Measurements from ENCODE around the gene ZNF649. TPM values are rescaled to one million over a fixed set of nuclear protein-coding genes. Genes with fewer than 3 reads are reported as not detected.

Gene ZNF649
- total and polyA plus RNA-seq, 2 of the 13 experiments (the other 11 are each of a cell fraction or from before 2014, with no cell fraction given) = 3.0 to 13.4 TPM

DNA sequence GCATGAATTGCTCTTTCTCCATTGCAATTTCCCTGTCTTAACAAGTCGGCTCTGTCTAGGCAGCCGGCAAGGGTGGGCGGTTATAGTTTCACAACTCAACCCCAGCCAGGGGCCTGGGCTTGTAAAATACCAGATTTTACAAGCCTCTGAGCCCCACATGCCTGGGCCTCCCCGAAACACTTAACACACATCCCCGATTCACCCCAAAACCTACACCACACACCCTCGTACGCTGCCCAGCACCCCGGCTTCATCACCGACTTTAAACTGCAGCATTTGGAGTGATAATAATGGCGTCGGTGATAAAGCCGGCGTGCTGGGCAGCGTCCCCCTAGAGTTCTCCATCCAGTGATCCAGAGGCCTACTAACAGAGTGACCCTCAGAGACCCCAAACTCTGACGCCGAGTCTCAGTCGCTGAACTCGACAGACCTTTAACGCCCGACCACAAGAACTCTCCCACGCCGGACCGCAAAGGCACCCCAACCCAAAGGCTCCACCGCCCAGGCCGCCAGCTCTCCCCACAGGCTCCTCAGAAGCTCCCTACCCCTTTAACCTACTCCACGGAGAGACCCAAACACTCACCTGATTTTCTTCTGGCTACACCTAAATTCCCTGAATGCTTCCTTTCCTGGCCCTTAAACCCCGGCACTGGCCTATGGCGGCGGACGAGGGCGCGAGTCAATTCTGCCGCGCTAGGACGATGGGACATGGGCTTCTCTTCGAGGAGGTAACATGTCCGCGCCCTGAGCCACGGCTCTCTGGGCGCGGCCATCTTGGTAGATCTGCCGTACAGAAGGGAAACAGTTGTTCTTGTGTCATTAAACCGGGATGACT, at the start of gene ZNF649 (continued):
- TF ChIP-seq, protein P1, sequence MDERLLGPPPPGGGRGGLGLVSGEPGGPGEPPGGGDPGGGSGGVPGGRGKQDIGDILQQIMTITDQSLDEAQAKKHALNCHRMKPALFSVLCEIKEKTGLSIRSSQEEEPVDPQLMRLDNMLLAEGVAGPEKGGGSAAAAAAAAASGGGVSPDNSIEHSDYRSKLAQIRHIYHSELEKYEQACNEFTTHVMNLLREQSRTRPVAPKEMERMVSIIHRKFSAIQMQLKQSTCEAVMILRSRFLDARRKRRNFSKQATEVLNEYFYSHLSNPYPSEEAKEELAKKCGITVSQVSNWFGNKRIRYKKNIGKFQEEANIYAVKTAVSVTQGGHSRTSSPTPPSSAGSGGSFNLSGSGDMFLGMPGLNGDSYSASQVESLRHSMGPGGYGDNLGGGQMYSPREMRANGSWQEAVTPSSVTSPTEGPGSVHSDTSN (CRISPR knock-in tag; IDR thresholded peaks at IDR 0.05) = no peak
- no peak for TF ChIP-seq PLRG1 (conservative IDR thresholded peaks at IDR 0.05)
- no peak for TF ChIP-seq EHMT2 (IDR thresholded peaks at IDR 0.05; ENCODE audit: borderline replicate concordance, low read depth, low read length)
- no peak for TF ChIP-seq ZBTB46 (CRISPR knock-in tag; IDR thresholded peaks at IDR 0.05; ENCODE audit: borderline replicate concordance)
- no peak for TF ChIP-seq ZNF572 (CRISPR knock-in tag; IDR thresholded peaks at IDR 0.05)
- TF ChIP-seq ZFP90 (CRISPR knock-in tag; IDR thresholded peaks at IDR 0.05; ENCODE audit: borderline replicate concordance) = no peak
- TF ChIP-seq ZNF616 (CRISPR knock-in tag; IDR thresholded peaks at IDR 0.05; ENCODE audit: low read depth) = no peak
- TF ChIP-seq ZNF574 (CRISPR knock-in tag; IDR thresholded peaks at IDR 0.05) = peak; percentile 98
- TF ChIP-seq GLI4 (CRISPR knock-in tag; IDR thresholded peaks at IDR 0.05; ENCODE audit: borderline replicate concordance) = no peak
- TF ChIP-seq RAD21 (CRISPR knock-in tag; IDR thresholded peaks at IDR 0.05) = 0 out of 2 replicates have a peak, but pooled peaks have one; percentile 4
- TF ChIP-seq ZXDC (CRISPR knock-in tag; IDR thresholded peaks at IDR 0.05) = peak; percentile 61; the same call in 1 of the 2 replicates
- TF ChIP-seq ZNF564 (CRISPR knock-in tag; IDR thresholded peaks at IDR 0.05) = no peak
- TF ChIP-seq TAF1 (CRISPR knock-in tag; IDR thresholded peaks at IDR 0.05) = peak; percentile 55; the same call in 1 of the 2 replicates
- TF ChIP-seq ZNF598 (CRISPR knock-in tag; IDR thresholded peaks at IDR 0.05; ENCODE audit: borderline replicate concordance) = no peak
- no peak; the same call in 1 of the 2 replicates for TF ChIP-seq ZNF263 (CRISPR knock-in tag; IDR thresholded peaks at IDR 0.05)
- 0 out of 2 replicates have a peak, but pooled peaks have one; percentile 22 for TF ChIP-seq ZNF770 (CRISPR knock-in tag; IDR thresholded peaks at IDR 0.05)
